ENCODE data around the gene CLCN7.

CLCN7 gene

DNA sequence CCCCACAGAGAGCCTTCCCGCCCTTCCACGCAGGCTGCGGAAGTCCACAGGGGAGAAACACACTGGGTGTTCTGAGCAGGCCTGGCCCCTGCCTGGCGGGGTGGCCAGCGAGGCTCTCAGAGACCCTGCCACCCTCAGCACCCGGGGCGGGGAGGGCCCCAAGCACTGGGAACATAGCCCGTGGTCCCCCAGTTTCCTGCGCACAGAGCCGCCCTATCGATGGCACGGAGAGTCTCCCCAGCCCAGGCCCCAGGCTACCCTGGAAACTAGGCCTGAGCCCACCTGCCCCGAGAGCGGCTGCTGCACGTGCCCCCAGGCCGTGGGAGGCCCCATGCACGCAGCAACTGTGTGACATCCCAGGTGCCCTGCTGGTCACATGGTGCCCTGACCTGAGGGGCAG is 20.3 kb downstream of the CLCN7 start:
- H3K36me3 ChIP-seq (ENCODE audit: control insufficient read depth, insufficient read depth, low read length), result peaks cover 16% of the 10 kb centered on the region

DNA sequence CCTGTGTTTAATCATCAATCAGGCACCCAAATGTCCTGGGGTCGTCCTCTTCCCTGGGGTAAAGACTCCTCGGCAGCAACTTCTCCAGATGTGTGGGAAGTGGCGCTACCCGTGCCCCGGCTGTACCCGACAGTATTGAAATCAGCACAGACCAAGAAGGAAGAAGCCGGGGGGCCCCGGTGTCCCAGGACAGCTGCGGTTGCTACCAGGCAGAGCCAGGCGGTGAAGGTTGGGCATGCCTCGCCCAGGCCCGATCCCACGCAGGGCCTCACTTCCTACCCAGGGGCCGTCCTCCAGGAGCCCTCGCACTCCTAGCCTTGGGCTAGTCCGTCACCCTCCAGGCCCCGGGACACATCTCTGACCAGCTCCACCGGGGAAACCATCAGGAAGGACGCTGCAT is 21.5 kb downstream of the CLCN7 start:
- no peak overlapping the region for H3K4me3 ChIP-seq (ENCODE audit: insufficient read depth, low read depth, low read length)
- H3K36me3 ChIP-seq (ENCODE audit: control insufficient read depth, insufficient read depth, low read length), result peaks cover 16% of the 10 kb centered on the region
- no peaks in the 10 kb centered on the region for H3K9me3 ChIP-seq (ENCODE audit: control insufficient read depth, low read length)
- 94 to 96% methylated on average over 19 of the region's 19 CpGs for WGBS, 2 experiments
- no peaks in the 10 kb centered on the region for H3K27me3 ChIP-seq (ENCODE audit: control insufficient read depth, insufficient read depth, low read length, poor library complexity, severe bottlenecking)
- H3K4me1 ChIP-seq (ENCODE audit: control insufficient read depth, insufficient read depth, low read length), result no peaks in the 10 kb centered on the region
- H3K27ac ChIP-seq (ENCODE audit: insufficient read depth, low read depth, low read length, poor library complexity, severe bottlenecking), result no peak overlapping the region

More for the DNA sequence above, 20.3 kb downstream of the CLCN7 start:
- Histone ChIP-seq H3K27ac (ENCODE audit: insufficient read depth, low read depth, low read length, poor library complexity, severe bottlenecking) (no peak overlapping the region), H3K27me3 (ENCODE audit: control insufficient read depth, insufficient read depth, low read length, poor library complexity, severe bottlenecking) (no peaks in the 10 kb centered on the region), H3K9me3 (ENCODE audit: control insufficient read depth, low read length) (no peaks in the 10 kb centered on the region), H3K4me3 (ENCODE audit: insufficient read depth, low read depth, low read length) (no peak overlapping the region), H3K4me1 (ENCODE audit: control insufficient read depth, insufficient read depth, low read length) (no peaks in the 10 kb centered on the region)
- 93 to 94% methylated on average over 17 of the region's 17 CpGs for WGBS, 2 experiments

DNA sequence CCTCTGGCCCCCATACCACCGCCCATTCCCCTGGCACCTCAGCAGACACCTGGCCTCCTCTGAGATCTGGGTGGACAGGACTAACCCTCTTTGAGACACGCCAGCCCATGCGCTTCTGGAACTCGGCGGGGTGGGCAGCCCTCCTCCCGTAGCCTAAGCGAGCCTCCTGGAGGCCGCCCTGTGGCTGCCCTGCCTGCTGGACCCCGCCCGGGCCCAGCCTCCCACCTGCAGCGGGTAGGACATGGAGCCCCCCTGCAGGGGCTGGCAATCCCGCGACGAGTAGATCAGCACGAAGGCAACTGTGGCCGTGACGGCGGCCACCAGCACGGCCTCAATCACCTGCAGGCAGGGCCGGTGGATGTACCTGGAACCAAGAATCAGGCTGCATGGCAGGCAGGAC is 22.3 kb downstream of the CLCN7 start:
- H3K4me1 ChIP-seq (ENCODE audit: control insufficient read depth, insufficient read depth, low read length), result no peaks in the 10 kb centered on the region
- no peaks in the 10 kb centered on the region for H3K9me3 ChIP-seq (ENCODE audit: control insufficient read depth, low read length)
- H3K36me3 ChIP-seq (ENCODE audit: control insufficient read depth, insufficient read depth, low read length), result peaks cover 16% of the 10 kb centered on the region
- no peaks in the 10 kb centered on the region for H3K27me3 ChIP-seq (ENCODE audit: control insufficient read depth, insufficient read depth, low read length, poor library complexity, severe bottlenecking)
- H3K27ac ChIP-seq (ENCODE audit: insufficient read depth, low read depth, low read length, poor library complexity, severe bottlenecking), result no peak overlapping the region
- 94% methylated on average over 20 of the region's 20 CpGs for WGBS, 2 experiments
- H3K4me3 ChIP-seq (ENCODE audit: insufficient read depth, low read depth, low read length), result no peak overlapping the region

DNA sequence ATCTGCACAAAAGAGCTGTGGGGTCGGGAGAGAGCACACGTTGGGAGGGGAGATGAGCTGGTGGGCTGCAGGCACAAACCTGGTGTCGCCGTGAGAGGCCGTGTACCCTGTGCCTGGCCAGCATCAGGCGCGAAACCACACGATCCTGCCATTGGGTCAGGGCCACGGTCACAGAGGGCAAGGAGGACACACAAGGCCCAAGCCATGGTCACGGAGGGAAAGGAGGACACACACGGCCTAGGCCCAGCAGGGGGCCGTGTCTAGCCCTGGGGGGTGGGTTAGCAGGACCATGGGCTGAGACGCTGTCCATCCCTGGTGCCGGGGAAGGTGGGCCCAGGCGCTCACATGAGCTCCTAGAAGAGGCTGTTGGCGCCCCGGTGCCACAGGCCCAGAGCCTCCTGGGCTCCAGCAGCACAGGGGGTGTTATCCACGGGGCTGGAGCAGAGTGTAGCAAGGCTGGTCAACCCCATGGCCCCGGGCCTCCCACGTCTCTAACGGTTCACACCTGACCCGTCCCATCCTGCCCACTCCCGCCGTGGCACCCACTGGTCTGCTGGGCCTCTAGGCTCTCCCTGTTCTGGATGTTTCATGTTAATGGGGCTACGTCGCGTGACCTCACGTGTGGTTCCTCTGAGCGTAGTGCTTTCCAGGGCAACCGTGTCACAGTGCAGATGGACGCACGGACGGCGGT is 23.0 kb downstream of the CLCN7 start:
- H3K4me3 ChIP-seq (ENCODE audit: insufficient read depth, low read depth, low read length), result no peak overlapping the region
- no peak overlapping the region for H3K27ac ChIP-seq (ENCODE audit: insufficient read depth, low read depth, low read length, poor library complexity, severe bottlenecking)
- H3K4me1 ChIP-seq (ENCODE audit: control insufficient read depth, insufficient read depth, low read length), result no peaks in the 10 kb centered on the region
- H3K27me3 ChIP-seq (ENCODE audit: control insufficient read depth, insufficient read depth, low read length, poor library complexity, severe bottlenecking), result no peaks in the 10 kb centered on the region
- H3K9me3 ChIP-seq (ENCODE audit: control insufficient read depth, low read length), result no peaks in the 10 kb centered on the region
- WGBS, 2 experiments, result 94 to 96% methylated on average over 34 of the region's 34 CpGs
- peaks cover 16% of the 10 kb centered on the region for H3K36me3 ChIP-seq (ENCODE audit: control insufficient read depth, insufficient read depth, low read length)

DNA sequence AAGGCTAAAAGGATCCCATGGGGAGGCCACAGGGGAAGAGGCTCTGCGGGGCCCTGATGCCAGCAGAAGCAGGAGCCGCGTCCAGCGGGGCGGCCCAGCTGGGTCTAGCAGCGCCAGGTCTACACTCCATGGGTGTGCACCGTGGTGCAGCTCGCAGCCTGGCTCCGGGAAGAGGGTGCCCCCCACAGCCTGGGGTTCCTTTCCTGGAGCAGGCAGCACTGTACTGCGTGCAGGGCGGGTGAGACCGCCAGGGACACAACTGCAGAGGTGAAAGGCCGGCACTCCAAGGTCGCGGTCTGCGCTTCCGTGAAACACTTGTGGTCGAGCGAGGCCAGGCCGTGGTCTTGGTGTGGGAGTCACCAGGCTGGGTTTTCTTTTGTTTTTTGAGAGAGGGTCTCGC is 24.0 kb downstream of the CLCN7 start:
- Histone ChIP-seq H3K27me3 (ENCODE audit: control insufficient read depth, insufficient read depth, low read length, poor library complexity, severe bottlenecking) (no peaks in the 10 kb centered on the region), H3K4me1 (ENCODE audit: control insufficient read depth, insufficient read depth, low read length) (no peaks in the 10 kb centered on the region), H3K4me3 (ENCODE audit: insufficient read depth, low read depth, low read length) (no peak overlapping the region), H3K36me3 (ENCODE audit: control insufficient read depth, insufficient read depth, low read length) (peaks cover 16% of the 10 kb centered on the region), H3K27ac (ENCODE audit: insufficient read depth, low read depth, low read length, poor library complexity, severe bottlenecking) (no peak overlapping the region), H3K9me3 (ENCODE audit: control insufficient read depth, low read length) (no peaks in the 10 kb centered on the region)
- 94 to 97% methylated on average over 21 of the region's 21 CpGs for WGBS, 2 experiments

DNA sequence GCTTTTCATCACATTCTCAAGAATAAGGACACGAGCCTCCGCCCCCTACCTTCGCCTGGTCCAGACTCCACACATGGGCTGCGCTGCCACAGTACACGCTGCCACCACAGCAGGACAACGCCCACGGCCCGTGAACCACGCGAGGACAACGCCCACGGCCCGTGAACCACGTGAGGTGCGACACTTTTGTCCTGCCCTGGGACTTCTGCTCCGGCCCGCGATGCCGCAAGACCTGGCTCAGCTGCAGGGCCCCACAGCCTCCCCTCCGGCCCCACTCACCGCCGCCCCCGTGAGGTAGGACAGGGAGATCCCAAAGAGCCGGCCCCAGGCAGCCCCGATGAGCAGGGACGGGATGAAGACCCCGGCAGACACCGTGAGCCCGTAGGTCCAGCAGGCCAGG is 24.6 kb downstream of the CLCN7 start:
- Histone ChIP-seq H3K4me1 (ENCODE audit: control insufficient read depth, insufficient read depth, low read length) (no peaks in the 10 kb centered on the region), H3K27ac (ENCODE audit: insufficient read depth, low read depth, low read length, poor library complexity, severe bottlenecking) (no peak overlapping the region), H3K36me3 (ENCODE audit: control insufficient read depth, insufficient read depth, low read length) (peaks cover 12% of the 10 kb centered on the region), H3K27me3 (ENCODE audit: control insufficient read depth, insufficient read depth, low read length, poor library complexity, severe bottlenecking) (no peaks in the 10 kb centered on the region), H3K9me3 (ENCODE audit: control insufficient read depth, low read length) (no peaks in the 10 kb centered on the region), H3K4me3 (ENCODE audit: insufficient read depth, low read depth, low read length) (no peak overlapping the region)
- 92 to 93% methylated on average over 29 of the region's 29 CpGs for WGBS, 2 experiments

DNA sequence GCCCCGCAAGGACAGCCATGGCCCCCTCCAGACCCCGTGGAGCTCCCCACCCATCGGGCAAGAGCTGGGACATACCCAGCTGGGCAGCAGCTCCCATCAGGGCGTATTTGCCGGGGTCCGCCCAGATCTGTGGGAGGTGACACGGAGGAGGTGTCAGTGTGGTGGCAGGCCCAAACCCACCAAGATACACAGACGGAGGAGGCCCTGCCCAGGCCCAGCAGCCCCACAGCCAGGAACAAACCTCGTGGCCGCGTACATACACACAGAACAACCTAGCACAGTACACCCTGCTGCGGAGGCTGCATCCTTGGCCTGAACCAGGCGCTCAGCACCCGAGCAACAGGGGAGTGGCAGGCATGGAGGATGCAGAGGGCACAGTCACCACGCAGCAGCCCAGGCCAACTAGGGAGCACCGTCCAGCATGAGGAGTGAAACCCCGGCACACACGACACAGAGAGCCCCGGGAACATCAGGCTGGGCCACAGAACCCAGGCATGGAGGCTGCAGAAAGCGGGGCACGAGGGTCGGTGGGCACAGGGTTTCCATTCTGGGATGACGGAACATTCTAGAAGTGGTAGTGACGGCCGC is 25.5 kb downstream of the CLCN7 start:
- no peak overlapping the region for H3K4me3 ChIP-seq (ENCODE audit: insufficient read depth, low read depth, low read length)
- H3K4me1 ChIP-seq (ENCODE audit: control insufficient read depth, insufficient read depth, low read length), result no peaks in the 10 kb centered on the region
- H3K27ac ChIP-seq (ENCODE audit: insufficient read depth, low read depth, low read length, poor library complexity, severe bottlenecking), result no peak overlapping the region
- peaks cover 10% of the 10 kb centered on the region for H3K36me3 ChIP-seq (ENCODE audit: control insufficient read depth, insufficient read depth, low read length)
- no peaks in the 10 kb centered on the region for H3K9me3 ChIP-seq (ENCODE audit: control insufficient read depth, low read length)
- no peaks in the 10 kb centered on the region for H3K27me3 ChIP-seq (ENCODE audit: control insufficient read depth, insufficient read depth, low read length, poor library complexity, severe bottlenecking)
- 95% methylated on average over 25 of the region's 25 CpGs for WGBS, 2 experiments

DNA sequence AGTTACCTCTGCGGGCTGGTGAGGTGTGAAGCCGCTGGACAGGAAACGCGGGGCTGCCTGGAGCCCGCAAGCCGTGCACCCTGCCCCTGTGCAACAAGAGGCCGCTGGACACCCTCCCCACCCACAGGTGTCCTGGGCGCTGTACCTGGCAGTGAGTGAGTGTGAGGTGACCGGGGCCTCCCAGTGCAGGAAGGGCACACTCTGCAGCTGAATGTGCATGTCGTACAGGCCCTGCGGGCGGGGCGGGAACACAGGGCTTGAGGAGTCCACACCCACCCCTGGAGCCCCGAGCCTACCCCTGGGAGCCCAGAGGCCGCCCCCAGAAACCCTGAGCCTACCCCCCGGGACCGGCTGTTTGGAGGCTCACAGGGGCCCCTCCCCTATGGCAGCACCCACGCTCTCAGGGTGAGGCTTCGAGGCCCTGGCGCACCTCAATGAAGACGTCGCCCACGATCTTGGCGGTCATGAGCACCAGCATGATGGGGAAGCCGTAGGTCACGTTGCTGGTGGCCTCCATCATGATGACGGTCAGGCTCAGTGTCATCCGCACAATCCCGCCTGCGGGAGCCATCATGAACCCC is 26.2 kb downstream of the CLCN7 start:
- WGBS, 2 experiments, result 92 to 93% methylated on average over 30 of the region's 30 CpGs
- H3K4me1 ChIP-seq (ENCODE audit: control insufficient read depth, insufficient read depth, low read length), result no peaks in the 10 kb centered on the region
- no peak overlapping the region for H3K4me3 ChIP-seq (ENCODE audit: insufficient read depth, low read depth, low read length)
- no peak overlapping the region for H3K27ac ChIP-seq (ENCODE audit: insufficient read depth, low read depth, low read length, poor library complexity, severe bottlenecking)
- H3K36me3 ChIP-seq (ENCODE audit: control insufficient read depth, insufficient read depth, low read length), result peaks cover 10% of the 10 kb centered on the region
- no peaks in the 10 kb centered on the region for H3K27me3 ChIP-seq (ENCODE audit: control insufficient read depth, insufficient read depth, low read length, poor library complexity, severe bottlenecking)
- H3K9me3 ChIP-seq (ENCODE audit: control insufficient read depth, low read length), result no peaks in the 10 kb centered on the region

DNA sequence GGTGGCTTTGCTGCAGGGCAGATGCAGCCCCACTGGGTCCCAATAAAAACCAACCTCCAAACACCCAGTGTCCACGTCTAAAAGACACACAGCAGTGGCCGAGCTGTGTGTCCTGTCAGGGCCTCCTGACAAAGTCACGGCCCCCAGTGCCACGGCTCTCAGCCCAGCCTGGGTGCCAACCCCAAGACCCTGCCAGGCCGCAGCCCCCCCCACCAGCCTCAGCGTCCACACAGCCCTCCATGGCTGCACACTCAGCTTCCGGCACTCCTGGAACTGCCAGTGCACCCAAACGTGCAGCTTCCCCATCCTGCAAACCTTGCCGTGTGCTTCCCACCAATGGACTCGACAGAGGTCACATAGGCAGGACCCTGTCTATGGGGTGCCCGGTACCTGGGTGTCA is 26.9 kb downstream of the CLCN7 start:
- Histone ChIP-seq H3K27me3 (ENCODE audit: control insufficient read depth, insufficient read depth, low read length, poor library complexity, severe bottlenecking) (no peaks in the 10 kb centered on the region), H3K27ac (ENCODE audit: insufficient read depth, low read depth, low read length, poor library complexity, severe bottlenecking) (no peak overlapping the region), H3K4me1 (ENCODE audit: control insufficient read depth, insufficient read depth, low read length) (no peaks in the 10 kb centered on the region), H3K9me3 (ENCODE audit: control insufficient read depth, low read length) (no peaks in the 10 kb centered on the region), H3K36me3 (ENCODE audit: control insufficient read depth, insufficient read depth, low read length) (peaks cover 10% of the 10 kb centered on the region), H3K4me3 (ENCODE audit: insufficient read depth, low read depth, low read length) (no peak overlapping the region)
- 93 to 96% methylated on average over 11 of the region's 11 CpGs for WGBS, 2 experiments

DNA sequence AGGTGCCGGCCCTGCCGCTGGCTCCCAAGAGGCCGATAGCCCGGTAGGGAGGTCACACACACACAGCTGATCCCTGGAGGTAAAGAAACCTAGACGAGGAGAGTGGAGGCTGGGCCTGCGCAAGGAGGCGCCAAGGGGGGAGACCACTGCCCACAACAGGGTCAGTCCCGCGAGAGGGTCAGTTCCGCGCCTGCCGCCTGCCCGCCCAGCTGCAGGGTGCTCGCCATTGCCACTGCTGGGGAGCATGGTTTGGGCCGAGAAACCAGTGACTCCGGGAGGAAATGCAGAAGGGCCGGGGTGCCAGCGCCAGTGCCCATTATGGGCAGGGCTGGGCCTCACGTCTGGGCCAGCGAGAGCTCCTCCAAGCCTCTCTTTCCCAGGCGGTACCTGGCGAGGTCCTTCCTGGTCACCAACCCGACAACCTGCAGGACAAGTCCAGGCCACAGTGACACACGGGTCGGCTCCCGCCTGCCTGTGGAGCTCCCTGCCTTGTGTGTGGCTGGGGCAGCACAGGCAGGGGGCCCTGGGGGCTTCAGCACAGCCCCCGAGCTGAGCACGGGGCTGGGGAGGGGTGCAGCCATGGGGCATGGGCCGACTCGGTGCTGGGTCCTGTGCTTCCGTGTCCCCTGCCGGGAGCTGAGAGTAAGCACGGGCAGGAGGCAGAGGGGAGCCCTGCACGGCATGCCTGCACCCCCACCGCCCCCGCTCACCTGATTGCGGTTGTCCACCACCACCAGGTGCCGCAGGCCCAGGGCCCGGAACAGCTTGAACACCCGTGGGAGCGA is 28.3 kb downstream of the CLCN7 start:
- Histone ChIP-seq H3K27me3 (ENCODE audit: control insufficient read depth, insufficient read depth, low read length, poor library complexity, severe bottlenecking) (no peaks in the 10 kb centered on the region), H3K36me3 (ENCODE audit: control insufficient read depth, insufficient read depth, low read length) (peaks cover 8% of the 10 kb centered on the region), H3K9me3 (ENCODE audit: control insufficient read depth, low read length) (no peaks in the 10 kb centered on the region), H3K27ac (ENCODE audit: insufficient read depth, low read depth, low read length, poor library complexity, severe bottlenecking) (no peak overlapping the region), H3K4me3 (ENCODE audit: insufficient read depth, low read depth, low read length) (no peak overlapping the region), H3K4me1 (ENCODE audit: control insufficient read depth, insufficient read depth, low read length) (no peaks in the 10 kb centered on the region)
- 95 to 97% methylated on average over 41 of the region's 41 CpGs for WGBS, 2 experiments
